ENCODE data around the gene CSNK2A1. TPM values are rescaled to one million over a fixed set of nuclear protein-coding genes. Genes with fewer than 3 reads are reported as not detected.
"Not testable (repeated sequence)": the region's sequence is repeated elsewhere in the genome, so short reads cannot be mapped to it uniquely, and the experiment has no call there.

The CSNK2A1 gene
- total and polyA plus RNA-seq, 3 experiments from 2014 or later: 53.1 to 173 (median 172) TPM

GRCh38 chr20:476561-477249 lies 66.9 kb downstream of the CSNK2A1 start:
- H3K36me3 ChIP-seq (ENCODE audit: insufficient read depth, low read length); H3K27ac Mint-ChIP-seq; H3K4me3 ChIP-seq (ENCODE audit: low read length); DNase-seq; H3K4me1 ChIP-seq (ENCODE audit: insufficient read depth, low read length); H3K27ac ChIP-seq (ENCODE audit: low read depth, low read length); H3K9me3 Mint-ChIP-seq; H3K4me3 Mint-ChIP-seq; H3K27me3 ChIP-seq (ENCODE audit: insufficient read depth, low read length, poor library complexity, severe bottlenecking); H3K9me3 ChIP-seq (ENCODE audit: low read length); H3K27me3 Mint-ChIP-seq: not testable (repeated sequence)
- Mint-ChIP-seq H3K4me1 (peaks cover 14 to 29% (median 24%) of the 10 kb centered on the region in 3 donors), H3K36me3 (peaks cover 0 to 16% (median 7%) of the 10 kb centered on the region in 3 donors)
- ChIA-PET POLR2A (interaction anchor here (0.5 kb wide), 1 partner anchor 56 kb away, joined by 6 read pairs; no protein-coding TSS in a partner anchor), CTCF (interaction anchor here (0.9 to 1.9 kb wide), 5 partner anchors 14 to 148 kb away, joined by 3 to 12 read pairs (median 3); partner anchors contain the start of gene TRIB3)

- H3K36me3 ChIP-seq (ENCODE audit: insufficient read depth, low read length): no peaks in the 10 kb centered on the region
- H3K4me1 ChIP-seq (ENCODE audit: insufficient read depth, low read length): no peaks in the 10 kb centered on the region
- H3K27me3 ChIP-seq (ENCODE audit: insufficient read depth, low read length, poor library complexity, severe bottlenecking): no peaks in the 10 kb centered on the region
- H3K36me3 Mint-ChIP-seq: peaks cover 0 to 16% (median 7%) of the 10 kb centered on the region in 3 donors
- no peak overlapping the region for H3K27ac ChIP-seq (ENCODE audit: low read depth, low read length)
- H3K27ac Mint-ChIP-seq: peak overlapping the region in 2 of 8 donors; percentile 0 to 55
- no peaks in the 10 kb centered on the region for H3K27me3 Mint-ChIP-seq
- CTCF ChIA-PET: interaction anchor here (1.1 to 1.9 kb wide), 3 partner anchors 13 to 121 kb away, joined by 3 to 12 read pairs (median 3); no protein-coding TSS in a partner anchor
- H3K4me3 ChIP-seq (ENCODE audit: low read length): no peak overlapping the region
- H3K9me3 ChIP-seq (ENCODE audit: low read length): no peaks in the 10 kb centered on the region
- peaks cover 6 to 19% (median 14%) of the 10 kb centered on the region in 3 donors for H3K4me1 Mint-ChIP-seq
- peaks cover 0 to under 1% (median 0%) of the 10 kb centered on the region in 5 donors for H3K9me3 Mint-ChIP-seq
- DNase-seq: no peak
- POLR2A ChIA-PET: interaction anchor here (0.5 kb wide), 1 partner anchor 57 kb away, joined by 6 read pairs; no protein-coding TSS in a partner anchor
- no peak overlapping the region for H3K4me3 Mint-ChIP-seq
Measured at GRCh38 chr20:475463-476357, 67.9 kb downstream of the CSNK2A1 start.

GRCh38 chr20:474581-474980 lies 69.0 kb downstream of the CSNK2A1 start:
- no peak overlapping the region for H3K4me3 ChIP-seq (ENCODE audit: low read length)
- H3K4me3 Mint-ChIP-seq: no peak overlapping the region
- peaks cover 4 to 9% of the 10 kb centered on the region in 2 donors for H3K27me3 Mint-ChIP-seq
- H3K4me1 ChIP-seq (ENCODE audit: insufficient read depth, low read length): no peaks in the 10 kb centered on the region
- peak overlapping the region in 2 of 8 donors; percentile 22 to 64 for H3K27ac Mint-ChIP-seq
- no peak for DNase-seq
- peaks cover 0 to 16% (median 7%) of the 10 kb centered on the region in 3 donors for H3K36me3 Mint-ChIP-seq
- CTCF ChIA-PET: no interaction called here
- POLR2A ChIA-PET: no interaction called here
- no peaks in the 10 kb centered on the region for H3K36me3 ChIP-seq (ENCODE audit: insufficient read depth, low read length)
- H3K9me3 ChIP-seq (ENCODE audit: low read length): no peaks in the 10 kb centered on the region
- peaks cover 4 to 13% (median 9%) of the 10 kb centered on the region in 3 donors for H3K4me1 Mint-ChIP-seq
- no peaks in the 10 kb centered on the region for H3K27me3 ChIP-seq (ENCODE audit: insufficient read depth, low read length, poor library complexity, severe bottlenecking)
- no peak overlapping the region for H3K27ac ChIP-seq (ENCODE audit: low read depth, low read length)
- peaks cover 0 to 8% (median 4%) of the 10 kb centered on the region in 5 donors for H3K9me3 Mint-ChIP-seq

- Mint-ChIP-seq H3K4me3 (no peak overlapping the region), H3K27ac (no peak overlapping the region), H3K27me3 (peaks cover 6 to 20% of the 10 kb centered on the region in 2 donors), H3K9me3 (peaks cover 0 to 11% (median 5%) of the 10 kb centered on the region in 5 donors), H3K4me1 (peaks cover 0 to 4% (median 3%) of the 10 kb centered on the region in 3 donors), H3K36me3 (peaks cover 0 to 6% (median 5%) of the 10 kb centered on the region in 3 donors)
- Histone ChIP-seq H3K36me3 (ENCODE audit: insufficient read depth, low read length) (no peaks in the 10 kb centered on the region), H3K4me1 (ENCODE audit: insufficient read depth, low read length) (no peaks in the 10 kb centered on the region), H3K4me3 (ENCODE audit: low read length) (no peak overlapping the region), H3K27me3 (ENCODE audit: insufficient read depth, low read length, poor library complexity, severe bottlenecking) (no peaks in the 10 kb centered on the region), H3K27ac (ENCODE audit: low read depth, low read length) (no peak overlapping the region), H3K9me3 (ENCODE audit: low read length) (peaks cover 4% of the 10 kb centered on the region)
- DNase-seq: no peak
- ChIA-PET CTCF (no interaction called here), POLR2A (no interaction called here)
Measured at GRCh38 chr20:472889-473292, 70.7 kb downstream of the CSNK2A1 start.

GRCh38 chr20:472137-472846 lies 71.3 kb downstream of the CSNK2A1 start:
- Histone ChIP-seq H3K27me3 (ENCODE audit: insufficient read depth, low read length, poor library complexity, severe bottlenecking) (no peaks in the 10 kb centered on the region), H3K4me3 (ENCODE audit: low read length) (no peak overlapping the region), H3K36me3 (ENCODE audit: insufficient read depth, low read length) (no peaks in the 10 kb centered on the region), H3K4me1 (ENCODE audit: insufficient read depth, low read length) (no peaks in the 10 kb centered on the region), H3K9me3 (ENCODE audit: low read length) (peaks cover 4% of the 10 kb centered on the region), H3K27ac (ENCODE audit: low read depth, low read length) (no peak overlapping the region)
- no peak for DNase-seq
- CTCF ChIA-PET: interaction anchor here (0.6 to 2.3 kb wide), 2 partner anchors 118 to 203 kb away, joined by 3 to 5 read pairs; no protein-coding TSS in a partner anchor
- no peak overlapping the region for H3K4me3 Mint-ChIP-seq
- H3K27ac Mint-ChIP-seq: peak overlapping the region in 1 of 8 donors; percentile 76
- H3K27me3 Mint-ChIP-seq: peaks cover 6 to 20% of the 10 kb centered on the region in 2 donors
- peaks cover 0 to 4% (median 3%) of the 10 kb centered on the region in 3 donors for H3K4me1 Mint-ChIP-seq
- POLR2A ChIA-PET: no interaction called here
- peaks cover 0 to 11% (median 5%) of the 10 kb centered on the region in 5 donors for H3K9me3 Mint-ChIP-seq
- peaks cover 0 to 5% (median 5%) of the 10 kb centered on the region in 3 donors for H3K36me3 Mint-ChIP-seq

- Mint-ChIP-seq H3K27ac (no peak overlapping the region), H3K36me3 (peaks cover 0 to 5% (median 2%) of the 10 kb centered on the region in 3 donors), H3K9me3 (peaks cover 0 to 11% (median 5%) of the 10 kb centered on the region in 5 donors), H3K4me1 (peaks cover 0 to 4% (median 3%) of the 10 kb centered on the region in 3 donors), H3K4me3 (no peak overlapping the region), H3K27me3 (peaks cover 6 to 20% of the 10 kb centered on the region in 2 donors)
- no peaks in the 10 kb centered on the region for H3K27me3 ChIP-seq (ENCODE audit: insufficient read depth, low read length, poor library complexity, severe bottlenecking)
- no peaks in the 10 kb centered on the region for H3K4me1 ChIP-seq (ENCODE audit: insufficient read depth, low read length)
- no peak overlapping the region for H3K4me3 ChIP-seq (ENCODE audit: low read length)
- ChIA-PET CTCF (interaction anchor here (1.2 kb wide), 1 partner anchor 115 kb away, joined by 4 read pairs; no protein-coding TSS in a partner anchor), POLR2A (no interaction called here)
- peaks cover 4% of the 10 kb centered on the region for H3K9me3 ChIP-seq (ENCODE audit: low read length)
- no peak for DNase-seq
- H3K36me3 ChIP-seq (ENCODE audit: insufficient read depth, low read length): no peaks in the 10 kb centered on the region
- no peak overlapping the region for H3K27ac ChIP-seq (ENCODE audit: low read depth, low read length)
Measured at GRCh38 chr20:469746-470490, 73.7 kb downstream of the CSNK2A1 start.

GRCh38 chr20:467755-468154 lies 75.8 kb downstream of the CSNK2A1 start:
- Histone ChIP-seq H3K27ac (ENCODE audit: low read depth, low read length) (no peak overlapping the region), H3K27me3 (ENCODE audit: insufficient read depth, low read length, poor library complexity, severe bottlenecking) (no peaks in the 10 kb centered on the region), H3K36me3 (ENCODE audit: insufficient read depth, low read length) (no peaks in the 10 kb centered on the region), H3K4me1 (ENCODE audit: insufficient read depth, low read length) (peaks cover 6% of the 10 kb centered on the region), H3K4me3 (ENCODE audit: low read length) (no peak overlapping the region), H3K9me3 (ENCODE audit: low read length) (peaks cover 4% of the 10 kb centered on the region)
- ChIA-PET CTCF (interaction anchor here (1.7 kb wide), 1 partner anchor 61 kb away, joined by 4 read pairs; no protein-coding TSS in a partner anchor), POLR2A (no interaction called here)
- no peak for DNase-seq
- no peaks in the 10 kb centered on the region for H3K36me3 Mint-ChIP-seq
- peaks cover 0 to 11% (median 5%) of the 10 kb centered on the region in 5 donors for H3K9me3 Mint-ChIP-seq
- peaks cover 5 to 6% (median 6%) of the 10 kb centered on the region in 3 donors for H3K4me1 Mint-ChIP-seq
- peaks cover 6 to 20% of the 10 kb centered on the region in 2 donors for H3K27me3 Mint-ChIP-seq
- no peak overlapping the region for H3K4me3 Mint-ChIP-seq
- no peak overlapping the region for H3K27ac Mint-ChIP-seq
